ENCODE data around the gene ZNRF1.

- TF ChIP-seq, protein P1, sequence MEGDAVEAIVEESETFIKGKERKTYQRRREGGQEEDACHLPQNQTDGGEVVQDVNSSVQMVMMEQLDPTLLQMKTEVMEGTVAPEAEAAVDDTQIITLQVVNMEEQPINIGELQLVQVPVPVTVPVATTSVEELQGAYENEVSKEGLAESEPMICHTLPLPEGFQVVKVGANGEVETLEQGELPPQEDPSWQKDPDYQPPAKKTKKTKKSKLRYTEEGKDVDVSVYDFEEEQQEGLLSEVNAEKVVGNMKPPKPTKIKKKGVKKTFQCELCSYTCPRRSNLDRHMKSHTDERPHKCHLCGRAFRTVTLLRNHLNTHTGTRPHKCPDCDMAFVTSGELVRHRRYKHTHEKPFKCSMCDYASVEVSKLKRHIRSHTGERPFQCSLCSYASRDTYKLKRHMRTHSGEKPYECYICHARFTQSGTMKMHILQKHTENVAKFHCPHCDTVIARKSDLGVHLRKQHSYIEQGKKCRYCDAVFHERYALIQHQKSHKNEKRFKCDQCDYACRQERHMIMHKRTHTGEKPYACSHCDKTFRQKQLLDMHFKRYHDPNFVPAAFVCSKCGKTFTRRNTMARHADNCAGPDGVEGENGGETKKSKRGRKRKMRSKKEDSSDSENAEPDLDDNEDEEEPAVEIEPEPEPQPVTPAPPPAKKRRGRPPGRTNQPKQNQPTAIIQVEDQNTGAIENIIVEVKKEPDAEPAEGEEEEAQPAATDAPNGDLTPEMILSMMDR (IDR thresholded peaks at IDR 0.05): no peak
- peak in 2 of 3 donors; percentile 77 to 82 for TF ChIP-seq POLR2A (IDR thresholded peaks at IDR 0.05)
These were observed 14.1 kb upstream of the ZNRF1 start, which contains the start of gene WDR59 for GRCh38 chr16:74984529-74985296.
